K562 (cell line): Measurements from ENCODE around the gene MRPS30. TPM values are rescaled to one million over a fixed set of nuclear protein-coding genes. Genes with fewer than 3 reads are reported as not detected.

Experiments
- ATAC-seq: fragments of 200-7000 bp; cut with Tn5 transposase; 3 replicates; pipeline ENCODE4 v1.9.1; 2020; ENCODE audit warnings: moderate library complexity
- BruUV-seq: library from RNA; stranded (reverse); fragments of 400-500 nt; replicated peaks from 2 replicates; lab custom pipeline; 2021; lab: Mats Ljungman, UMichigan
- CTCF ChIA-PET: fragments of 300-600 bp; formaldehyde crosslinking; extraction: SDS; loops from one replicate; lab custom pipeline; 2021; ENCODE audit warnings: low intra/inter-chr PET ratio; lab: Yijun Ruan, JAX
- POLR2A ChIA-PET: fragments of 300-600, 350-650 bp; sonication (Branson Sonifier 250); formaldehyde crosslinking; extraction: SDS; loops from one replicate; lab custom pipeline; 2021; ENCODE audit warnings: antibody characterized with exemption, inconsistent platforms; lab: Yijun Ruan, JAX
- DNase-seq, 4 experiments: peaks; one replicate each; pipeline versions ENCODE4 v3.0.0 to v3.0.0-alpha.2; 2011 to 2018; ENCODE audit warnings: low spot score in 3 of 4, mixed read lengths in 3 of 4; ENCODE audit errors: extremely low read depth in 1 of 4
- FAIRE-seq: peaks from 2 replicates; lab custom pipeline; 2011; peaks lifted over from hg19 to GRCh38; lab: Jason Lieb, UNC
- H2AFZ ChIP-seq: 2 replicates; pipeline ENCODE4 v1.6.0; 2011; ENCODE audit warnings: low read depth, low read length, control low read depth, inconsistent platforms
- H3K27ac ChIP-seq: fragments of 200-600 bp; 3 replicates; pipeline ENCODE4 v1.8.0; 2011; ENCODE audit warnings: low read depth, mild to moderate bottlenecking, control low read depth, inconsistent platforms, low read length, moderate library complexity, mixed read lengths; ENCODE audit errors: extremely low read depth
- H3K27me3 ChIP-seq, 2 experiments: fragments of 300-600 bp in 1 of 2; 2 replicates in 1 of 2; 3 replicates in 1 of 2; pipeline versions ENCODE4 v1.6.0 to v1.8.0; 2011; ENCODE audit warnings: inconsistent platforms in 2 of 2, low read length in 2 of 2, mild to moderate bottlenecking in 1 of 2, mixed read lengths in 1 of 2, moderate library complexity in 1 of 2; ENCODE audit not compliant: control insufficient read depth in 2 of 2, insufficient read depth in 2 of 2
- H3K36me3 ChIP-seq: fragments of 300-600 bp; 3 replicates; pipeline ENCODE4 v1.8.0; 2011; ENCODE audit warnings: mild to moderate bottlenecking, low read length, inconsistent platforms; ENCODE audit not compliant: control insufficient read depth, insufficient read depth
- H3K4me1 ChIP-seq, 2 experiments: fragments of 200-600 bp in 1 of 2; replicated peaks in 1 of 2; 2 replicates in 1 of 2; 3 replicates in 1 of 2; pipeline versions ENCODE4 v1.5.1 to v1.8.0; 2011; ENCODE audit warnings: inconsistent platforms in 2 of 2, low read length in 2 of 2, mild to moderate bottlenecking in 1 of 2, mixed read lengths in 1 of 2, moderate library complexity in 1 of 2; ENCODE audit not compliant: control insufficient read depth in 2 of 2, insufficient read depth in 2 of 2
- H3K4me2 ChIP-seq: 2 replicates; pipeline ENCODE4 v1.6.1; 2011; ENCODE audit warnings: low read length, control low read depth, inconsistent platforms, mixed read lengths; ENCODE audit not compliant: insufficient read depth
- H3K4me3 ChIP-seq: fragments of 200-600 bp; sonication (generic), shearing (Covaris generic); 2 replicates; pipeline ENCODE4 v1.5.1; 2016; ENCODE audit warnings: control low read depth, inconsistent platforms
- H3K79me2 ChIP-seq: fragments of 200-600 bp; 3 replicates; pipeline ENCODE4 v1.8.0; 2011; ENCODE audit warnings: low read length, inconsistent platforms; ENCODE audit not compliant: control insufficient read depth, insufficient read depth
- H3K9ac ChIP-seq, 2 experiments: 2 replicates each; pipeline versions ENCODE4 v1.6.0 to v1.6.1; 2011; ENCODE audit warnings: low read depth in 2 of 2, low read length in 2 of 2, control low read depth in 1 of 2, inconsistent platforms in 1 of 2, mild to moderate bottlenecking in 1 of 2, mixed read lengths in 1 of 2; ENCODE audit not compliant: insufficient read depth in 1 of 2
- H3K9me1 ChIP-seq: one replicate; pipeline ENCODE4 v1.6.0; 2011; ENCODE audit warnings: inconsistent platforms, mild to moderate bottlenecking, low read length, moderate library complexity; ENCODE audit not compliant: control insufficient read depth, insufficient read depth
- H3K9me3 ChIP-seq: replicated peaks from 2 replicates; pipeline ENCODE4 v1.5.1; 2011; ENCODE audit warnings: low read depth, low read length, inconsistent platforms; ENCODE audit not compliant: control insufficient read depth, insufficient read depth
- H4K20me1 ChIP-seq: replicated peaks from 2 replicates; pipeline ENCODE4 v1.6.1; 2011; ENCODE audit warnings: low read length, inconsistent platforms, mixed read lengths; ENCODE audit not compliant: control insufficient read depth, insufficient read depth
- BCOR ChIP-seq: fragments of 450-650 bp; IDR thresholded peaks from 2 replicates; pipeline ENCODE4 v1.6.1; 2016
- DIDO1 ChIP-seq: fragments of 450-650 bp; IDR thresholded peaks from 2 replicates; pipeline ENCODE4 v1.6.1; 2016; ENCODE audit warnings: low read depth, missing biosample characterization, missing genetic modification characterization
- ETV1 ChIP-seq: fragments of 450-650 bp; conservative IDR thresholded peaks from 2 replicates; pipeline ENCODE4 v1.6.1; 2016; ENCODE audit warnings: missing genetic modification characterization, control low read depth, low read depth, missing compliant biosample characterization
- MCM7 ChIP-seq, 2 experiments: fragments of 450-650 bp; IDR thresholded peaks; 2 replicates each; pipeline ENCODE4 v1.6.1; 2016 to 2018
- MEF2A ChIP-seq: IDR thresholded peaks from 2 replicates; pipeline ENCODE4 v1.6.1; 2011; ENCODE audit warnings: low read depth, mild to moderate bottlenecking, low read length, moderate library complexity; ENCODE audit not compliant: control insufficient read depth
- NONO ChIP-seq, 2 experiments: fragments of 200-400 bp in 1 of 2; fragments of 450-650 bp in 1 of 2; formaldehyde crosslinking in 1 of 2; IDR thresholded peaks; 2 replicates each; pipeline ENCODE4 v1.6.1; 2017; ENCODE audit warnings: low read depth in 2 of 2, mild to moderate bottlenecking in 2 of 2, moderate library complexity in 2 of 2, low read length in 1 of 2
- SIN3A ChIP-seq, 2 experiments: fragments of 150-350 bp in 1 of 2; IDR thresholded peaks; 2 replicates each; pipeline ENCODE4 v1.6.1; 2011 to 2016; ENCODE audit warnings: borderline replicate concordance in 2 of 2, low read depth in 2 of 2, low read length in 2 of 2, mild to moderate bottlenecking in 2 of 2, moderate library complexity in 2 of 2; ENCODE audit not compliant: control insufficient read depth in 1 of 2
- TAF1 ChIP-seq: IDR thresholded peaks from 2 replicates; pipeline ENCODE4 v1.6.1; 2011; ENCODE audit warnings: mild to moderate bottlenecking, low read length, moderate library complexity; ENCODE audit not compliant: insufficient read depth, control insufficient read depth, severe bottlenecking; ENCODE audit errors: extremely low read depth
- ZC3H11A ChIP-seq: IDR thresholded peaks from 2 replicates; pipeline ENCODE4 v1.6.1; 2012; ENCODE audit warnings: low read depth, low read length, improper control_type of control experiment
- ZNF589 ChIP-seq: fragments of 200-800 bp; sonication (Bioruptor generic); IDR thresholded peaks from 2 replicates; pipeline ENCODE4 v1.6.1; 2016; ENCODE audit warnings: low read depth, missing genetic modification characterization, missing compliant biosample characterization
- ZNF79 ChIP-seq: fragments of 250-450 bp; sonication (Bioruptor Pico); IDR thresholded peaks from 2 replicates; pipeline ENCODE4 v1.4.0; 2020; ENCODE audit warnings: low read depth, mild to moderate bottlenecking, moderate library complexity
- WGBS: fragments of 100-300 bp; shearing (Covaris generic); methylation state at CpG from one replicate; pipeline ENCODE4 v1.1.6; 2016; ENCODE audit warnings: low coverage, mixed read lengths; ENCODE audit not compliant: insufficient coverage; ENCODE audit errors: missing lambda C conversion rate; 5-methylcytosine and 5-hydroxymethylcytosine counted together
- in situ Hi-C: fragments of 300-500 bp; cut with MboI; formaldehyde crosslinking; loops from 4 replicates; pipeline ENCODE4 v1.15.0; 2018; ENCODE audit warnings: inconsistent platforms, mixed read lengths
- intact Hi-C: fragments of 100-400 bp; cut with micrococcal nuclease; formaldehyde crosslinking; loops from 2 replicates; pipeline ENCODE4 v1.14.2; 2022
- polyA plus RNA-seq, 8 experiments: library from polyadenylated mRNA; depleted of rRNA in 4 of 8; stranded (reverse) in 5 of 8; unstranded in 3 of 8; fragments of >200 nt; fragmentation: Nextera tagmentation in 2 of 8; fragmentation: Illumina TruSeq in 1 of 8; extraction: Ambion mirVana in 2 of 8; extraction: Trizol in 1 of 8; gene quantifications; 2 replicates each; pipeline versions ENCODE4 v1.2.1 to v1.2.3, GENCODE V29; 2011 to 2014; ENCODE audit warnings: inconsistent platforms in 1 of 8, missing spikeins in 1 of 8
- total RNA-seq, 7 experiments: library from RNA; depleted of rRNA in 6 of 7; stranded (reverse); fragments of >200 nt in 6 of 7; fragmentation: Illumina TruSeq in 2 of 7; extraction: Trizol in 2 of 7; gene quantifications; 2 replicates each; pipeline versions ENCODE4 v1.2.1 to v1.2.3, GENCODE V29; 2011 to 2021; ENCODE audit warnings: low replicate concordance in 1 of 7
- TF ChIP-seq, protein P1 (sequence below): fragments of 450-650 bp; IDR thresholded peaks from 2 replicates; pipeline ENCODE4 v1.6.1; 2016; ENCODE audit warnings: mild to moderate bottlenecking
- TF ChIP-seq, protein P2 (sequence below): fragments of 250-450 bp; sonication (Bioruptor Pico); IDR thresholded peaks from 2 replicates; pipeline ENCODE4 v1.8.0; 2021; ENCODE audit warnings: moderate library complexity, mild to moderate bottlenecking, inconsistent platforms

The MRPS30 gene
- total and polyA plus RNA-seq, 9 of the 15 experiments (the other 6 are each of a cell fraction or from before 2014, with no cell fraction given): 24.3 to 145 (median 114) TPM

DNA sequence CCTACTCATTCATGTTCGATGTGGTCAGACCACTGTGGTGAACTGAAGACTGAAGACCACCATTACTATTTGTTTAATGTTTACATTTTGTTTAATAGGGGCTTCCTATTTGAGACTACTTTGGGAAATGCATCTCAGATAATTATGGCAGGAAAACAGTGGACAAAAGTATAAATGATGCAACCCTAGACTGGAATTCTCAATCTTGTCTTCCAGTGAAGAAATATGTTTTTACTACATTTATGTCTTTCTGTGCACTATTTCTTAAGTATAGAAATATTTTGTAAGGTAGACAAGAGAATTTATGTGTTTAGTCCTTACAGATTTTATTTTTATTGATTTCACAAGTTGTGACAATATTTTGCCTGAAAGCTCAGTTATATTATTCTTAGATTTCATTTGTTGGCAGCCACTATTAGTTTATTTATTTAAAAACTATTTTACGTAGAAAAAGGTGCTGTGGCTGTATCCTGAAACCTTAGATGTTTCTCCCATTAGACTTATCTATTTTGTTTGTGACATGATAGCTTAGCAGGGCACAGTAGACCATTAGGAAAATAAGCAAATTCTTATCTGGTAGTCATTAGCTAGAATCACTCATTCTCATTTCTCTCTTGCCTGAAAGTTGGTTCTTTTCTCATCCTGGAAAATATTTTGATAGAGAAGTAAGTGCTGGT lies 39.4 kb upstream of the MRPS30 start:
- ChIA-PET POLR2A (no interaction called here), CTCF (no interaction called here)
- Histone ChIP-seq H4K20me1 (no peaks in the 10 kb centered on the region), H3K9ac (no peak overlapping the region), H3K79me2 (no peaks in the 10 kb centered on the region), H3K4me3 (no peak overlapping the region), H3K36me3 (no peaks in the 10 kb centered on the region), H3K27ac (no peak overlapping the region), H3K9me3 (no peaks in the 10 kb centered on the region), H3K27me3 (no peaks in the 10 kb centered on the region), H3K4me2 (no peak overlapping the region), H3K9me1 (no peaks in the 10 kb centered on the region), H3K4me1 (no peaks in the 10 kb centered on the region), H2AFZ (no peak overlapping the region)
- no peak for DNase-seq
- FAIRE-seq: no peak
- in situ Hi-C loops (no loop called here), intact Hi-C loops (no loop called here)
- ATAC-seq: no peak
- 0% methylated on average over 2 of the region's 2 CpGs for WGBS
- no peak for TF ChIP-seq ETV1 (tag)
- no peak for TF ChIP-seq ZNF79 (CRISPR knock-in tag)
- TF ChIP-seq MCM7 (IDR thresholded peaks at IDR 0.05): no peak
- TF ChIP-seq ZNF589 (CRISPR knock-in tag): no peak
- TF ChIP-seq, protein P1, sequence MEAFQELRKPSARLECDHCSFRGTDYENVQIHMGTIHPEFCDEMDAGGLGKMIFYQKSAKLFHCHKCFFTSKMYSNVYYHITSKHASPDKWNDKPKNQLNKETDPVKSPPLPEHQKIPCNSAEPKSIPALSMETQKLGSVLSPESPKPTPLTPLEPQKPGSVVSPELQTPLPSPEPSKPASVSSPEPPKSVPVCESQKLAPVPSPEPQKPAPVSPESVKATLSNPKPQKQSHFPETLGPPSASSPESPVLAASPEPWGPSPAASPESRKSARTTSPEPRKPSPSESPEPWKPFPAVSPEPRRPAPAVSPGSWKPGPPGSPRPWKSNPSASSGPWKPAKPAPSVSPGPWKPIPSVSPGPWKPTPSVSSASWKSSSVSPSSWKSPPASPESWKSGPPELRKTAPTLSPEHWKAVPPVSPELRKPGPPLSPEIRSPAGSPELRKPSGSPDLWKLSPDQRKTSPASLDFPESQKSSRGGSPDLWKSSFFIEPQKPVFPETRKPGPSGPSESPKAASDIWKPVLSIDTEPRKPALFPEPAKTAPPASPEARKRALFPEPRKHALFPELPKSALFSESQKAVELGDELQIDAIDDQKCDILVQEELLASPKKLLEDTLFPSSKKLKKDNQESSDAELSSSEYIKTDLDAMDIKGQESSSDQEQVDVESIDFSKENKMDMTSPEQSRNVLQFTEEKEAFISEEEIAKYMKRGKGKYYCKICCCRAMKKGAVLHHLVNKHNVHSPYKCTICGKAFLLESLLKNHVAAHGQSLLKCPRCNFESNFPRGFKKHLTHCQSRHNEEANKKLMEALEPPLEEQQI: no peak
- TF ChIP-seq, protein P2, sequence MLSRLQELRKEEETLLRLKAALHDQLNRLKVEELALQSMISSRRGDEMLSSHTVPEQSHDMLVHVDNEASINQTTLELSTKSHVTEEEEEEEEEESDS (CRISPR knock-in tag): no peak
- TF ChIP-seq NONO (IDR thresholded peaks at IDR 0.05; ENCODE audit: low read depth in 2 of 2, low read length in 1 of 2): no peak
- no peak for TF ChIP-seq ZC3H11A
- TF ChIP-seq SIN3A (IDR thresholded peaks at IDR 0.05; ENCODE audit: borderline replicate concordance in 2 of 2, control insufficient read depth in 1 of 2, low read depth in 2 of 2, low read length in 2 of 2): no peak
- no peak for TF ChIP-seq DIDO1 (tag)
- TF ChIP-seq MEF2A: no peak
- no peak for TF ChIP-seq BCOR
- no peak for TF ChIP-seq TAF1
- BruUV-seq: no TSS peak
